CD4-positive, alpha-beta T cell (primary cell): ENCODE results near the gene RBM15. TPM values are rescaled to one million over a fixed set of nuclear protein-coding genes. Genes with fewer than 3 reads are reported as not detected.

Experiments
- ATAC-seq: fragments of 200-7000 bp; cut with Tn5 transposase; one replicate; pipeline ENCODE4 v1.10.0; 2022; ENCODE audit warnings: mild to moderate bottlenecking; ENCODE audit not compliant: poor library complexity
- CTCF ChIA-PET: fragments of 350-600 bp; sonication (Branson Sonifier 250); formaldehyde crosslinking; loops from one replicate; lab custom pipeline; 2021; ENCODE audit warnings: antibody characterized with exemption, inconsistent platforms; lab: Charles Lee
- POLR2A ChIA-PET: fragments of 350-600 bp; sonication (Branson Sonifier 250); formaldehyde crosslinking; loops from one replicate; lab custom pipeline; 2021; ENCODE audit warnings: antibody characterized with exemption, inconsistent platforms; lab: Charles Lee
- DNase-seq, 14 experiments: peaks; one replicate each; pipeline ENCODE4 v3.0.0-alpha.2; 2013 to 2020; ENCODE audit warnings: mixed read lengths in 2 of 14
- H3K27ac ChIP-seq, 2 donors: one replicate each; pipeline versions ENCODE4 v1.5.1 to v1.7.0; 2013; ENCODE audit warnings: low read length in 2 of 2, low read depth in 1 of 2, mild to moderate bottlenecking in 1 of 2
- H3K27me3 ChIP-seq, 2 experiments: 1 replicate in 1 of 2; 2 replicates in 1 of 2; pipeline versions ENCODE4 v1.6.1 to v1.7.0; 2013; ENCODE audit warnings: low read length in 2 of 2, control low read depth in 1 of 2, mild to moderate bottlenecking in 1 of 2, moderate library complexity in 1 of 2; ENCODE audit not compliant: insufficient read depth in 2 of 2, control insufficient read depth in 1 of 2
- H3K36me3 ChIP-seq: one replicate; pipeline ENCODE4 v1.6.1; 2013; ENCODE audit warnings: low read length, control low read depth; ENCODE audit not compliant: insufficient read depth
- H3K4me1 ChIP-seq: one replicate; pipeline ENCODE4 v1.6.1; 2013; ENCODE audit warnings: low read length, control low read depth; ENCODE audit not compliant: insufficient read depth
- H3K4me3 ChIP-seq: one replicate; pipeline ENCODE4 v1.5.1; 2013; ENCODE audit warnings: mild to moderate bottlenecking, low read length, moderate library complexity
- H3K9me3 ChIP-seq, 2 experiments: 1 replicate in 1 of 2; 2 replicates in 1 of 2; pipeline versions ENCODE4 v1.6.1 to v1.7.0; 2013; ENCODE audit warnings: low read length in 2 of 2, mild to moderate bottlenecking in 2 of 2, control low read depth in 1 of 2, moderate library complexity in 1 of 2; ENCODE audit not compliant: control insufficient read depth in 1 of 2, insufficient read depth in 1 of 2
- H3K27ac Mint-ChIP-seq: one replicate; pipeline ENCODE4 v1.8.0; 2020; ENCODE audit warnings: mixed read lengths
- H3K27me3 Mint-ChIP-seq: one replicate; pipeline ENCODE4 v1.8.0; 2021; ENCODE audit warnings: mixed read lengths
- H3K36me3 Mint-ChIP-seq: one replicate; pipeline ENCODE4 v1.8.0; 2021; ENCODE audit warnings: low read depth, mixed read lengths
- H3K4me1 Mint-ChIP-seq: one replicate; pipeline ENCODE4 v1.8.0; 2021; ENCODE audit warnings: low read depth, mixed read lengths
- H3K4me3 Mint-ChIP-seq: one replicate; pipeline ENCODE4 v1.8.0; 2020; ENCODE audit warnings: mild to moderate bottlenecking, mixed read lengths
- H3K9me3 Mint-ChIP-seq: one replicate; pipeline ENCODE4 v1.8.0; 2020; ENCODE audit warnings: mixed read lengths
- intact Hi-C, 2 experiments: fragments of 100-400 bp; cut with DNase I in 1 of 2; cut with micrococcal nuclease in 1 of 2; formaldehyde crosslinking; loops; one replicate each; pipeline versions ENCODE4 v1.15.1 to v1.9.0; 2023 to 2025; cut with DNase I, micrococcal nuclease
- total RNA-seq, 174 experiments: library from RNA in 2 of 174; stranded (reverse) in 2 of 174; gene quantifications; one replicate each; pipeline ENCODE4 v1.2.3 and lab custom pipeline; 2021 to 2026
- TF ChIP-seq, protein P1 (sequence below): fragments of 200-600 bp; IDR thresholded peaks from one replicate; pipeline ENCODE4 v1.8.0; 2022; ENCODE audit warnings: antibody characterized with exemption, mild to moderate bottlenecking

RBM15 gene
- total RNA-seq, 2 experiments from 2014 or later, result 49.4 to 49.7 TPM

GRCh38 chr1:110393286-110393685 is 54.1 kb downstream of the RBM15 start:
- Mint-ChIP-seq H3K4me1 (no peaks in the 10 kb centered on the region), H3K4me3 (no peak overlapping the region), H3K27ac (no peak overlapping the region), H3K9me3 (no peaks in the 10 kb centered on the region), H3K27me3 (no peaks in the 10 kb centered on the region), H3K36me3 (peaks cover 30% of the 10 kb centered on the region)
- H3K4me1 ChIP-seq, result no peaks in the 10 kb centered on the region
- peaks cover 0 to 7% of the 10 kb centered on the region in 2 experiments for H3K9me3 ChIP-seq
- POLR2A ChIA-PET, result interaction anchor here (0.6 to 1.3 kb wide), 2 partner anchors 54 to 1169 kb away, joined by 3 to 6 read pairs; partner anchors contain the start of gene RBM15
- no peak overlapping the region for H3K27ac ChIP-seq
- peaks cover 4% of the 10 kb centered on the region for H3K36me3 ChIP-seq
- CTCF ChIA-PET, result interaction anchor here (1.3 kb wide), 1 partner anchor 196 kb away, joined by 3 read pairs; no protein-coding TSS in a partner anchor
- intact Hi-C loops, result no loop called here
- no peak overlapping the region for H3K4me3 ChIP-seq
- TF ChIP-seq, protein P1, sequence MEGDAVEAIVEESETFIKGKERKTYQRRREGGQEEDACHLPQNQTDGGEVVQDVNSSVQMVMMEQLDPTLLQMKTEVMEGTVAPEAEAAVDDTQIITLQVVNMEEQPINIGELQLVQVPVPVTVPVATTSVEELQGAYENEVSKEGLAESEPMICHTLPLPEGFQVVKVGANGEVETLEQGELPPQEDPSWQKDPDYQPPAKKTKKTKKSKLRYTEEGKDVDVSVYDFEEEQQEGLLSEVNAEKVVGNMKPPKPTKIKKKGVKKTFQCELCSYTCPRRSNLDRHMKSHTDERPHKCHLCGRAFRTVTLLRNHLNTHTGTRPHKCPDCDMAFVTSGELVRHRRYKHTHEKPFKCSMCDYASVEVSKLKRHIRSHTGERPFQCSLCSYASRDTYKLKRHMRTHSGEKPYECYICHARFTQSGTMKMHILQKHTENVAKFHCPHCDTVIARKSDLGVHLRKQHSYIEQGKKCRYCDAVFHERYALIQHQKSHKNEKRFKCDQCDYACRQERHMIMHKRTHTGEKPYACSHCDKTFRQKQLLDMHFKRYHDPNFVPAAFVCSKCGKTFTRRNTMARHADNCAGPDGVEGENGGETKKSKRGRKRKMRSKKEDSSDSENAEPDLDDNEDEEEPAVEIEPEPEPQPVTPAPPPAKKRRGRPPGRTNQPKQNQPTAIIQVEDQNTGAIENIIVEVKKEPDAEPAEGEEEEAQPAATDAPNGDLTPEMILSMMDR, result no peak
- ATAC-seq (no peak), DNase-seq (no peak)
- no peaks in the 10 kb centered on the region for H3K27me3 ChIP-seq

- ChIA-PET CTCF (interaction anchor here (1.3 kb wide), 1 partner anchor 197 kb away, joined by 3 read pairs; no protein-coding TSS in a partner anchor), POLR2A (interaction anchor here (0.6 to 1.3 kb wide), 2 partner anchors 55 to 1169 kb away, joined by 3 to 6 read pairs; partner anchors contain the start of gene RBM15)
- peaks cover 0 to 7% of the 10 kb centered on the region in 2 experiments for H3K9me3 ChIP-seq
- Mint-ChIP-seq H3K36me3 (peaks cover 36% of the 10 kb centered on the region), H3K4me3 (no peak overlapping the region), H3K27ac (no peak overlapping the region), H3K9me3 (no peaks in the 10 kb centered on the region), H3K4me1 (no peaks in the 10 kb centered on the region), H3K27me3 (no peaks in the 10 kb centered on the region)
- no peaks in the 10 kb centered on the region for H3K27me3 ChIP-seq
- H3K4me3 ChIP-seq, result no peak overlapping the region
- DNase-seq, result no peak
- no peak overlapping the region for H3K27ac ChIP-seq
- H3K4me1 ChIP-seq, result no peaks in the 10 kb centered on the region
- ATAC-seq, result no peak
- intact Hi-C loops, result no loop called here
- TF ChIP-seq, protein P1, result no peak
- H3K36me3 ChIP-seq, result peaks cover 4% of the 10 kb centered on the region
Measured at GRCh38 chr1:110393691-110394492, 54.7 kb downstream of the RBM15 start.

- DNase-seq (no peak), ATAC-seq (no peak)
- POLR2A ChIA-PET, result no interaction called here
- Histone ChIP-seq H3K9me3 (peaks cover 0 to 7% of the 10 kb centered on the region in 2 experiments), H3K27me3 (no peaks in the 10 kb centered on the region), H3K27ac (no peak overlapping the region), H3K36me3 (peaks cover 4% of the 10 kb centered on the region), H3K4me1 (no peaks in the 10 kb centered on the region), H3K4me3 (no peak overlapping the region)
- no peaks in the 10 kb centered on the region for H3K9me3 Mint-ChIP-seq
- no peaks in the 10 kb centered on the region for H3K4me1 Mint-ChIP-seq
- no peak overlapping the region for H3K4me3 Mint-ChIP-seq
- H3K36me3 Mint-ChIP-seq, result peaks cover 37% of the 10 kb centered on the region
- intact Hi-C loops, result no loop called here
- CTCF ChIA-PET, result no interaction called here
- no peaks in the 10 kb centered on the region for H3K27me3 Mint-ChIP-seq
- TF ChIP-seq, protein P1, result no peak
- H3K27ac Mint-ChIP-seq, result no peak overlapping the region
Measured at GRCh38 chr1:110394493-110394820, 55.3 kb downstream of the RBM15 start.

Other genes starting within 250 kb of the RBM15 start
- gene UBL4B, start 226.9 kb upstream of the RBM15 start, total RNA-seq, result not detected
- not detected for gene SLC6A17, start 188.9 kb upstream of the RBM15 start, total RNA-seq
- gene KCNC4, start 129.1 kb upstream of the RBM15 start, total RNA-seq, result 10 to 100 TPM; 16.5 to 17.7 TPM
- gene SLC16A4, start 51.6 kb downstream of the RBM15 start, total RNA-seq, result not detected
- gene LAMTOR5, start 68.3 kb downstream of the RBM15 start, total RNA-seq, result 100 to 1,000 TPM; 105 to 108 TPM
- not detected for gene PROK1, start 111.8 kb downstream of the RBM15 start, total RNA-seq
- gene KCNA10, start 179.8 kb downstream of the RBM15 start, total RNA-seq, result not detected